Type B pancreatic cell (in vitro differentiated cells): Measurements from ENCODE around the gene ZNF682. TPM values are rescaled to one million over a fixed set of nuclear protein-coding genes. Genes with fewer than 3 reads are reported as not detected.
A peak's percentile ranks its signal among the peaks of the same experiment; 100 is the strongest.
"Not testable (repeated sequence)": the region's sequence is repeated elsewhere in the genome, so short reads cannot be mapped to it uniquely, and the experiment has no call there.

Experiments
- DNase-seq: peaks from one replicate; pipeline ENCODE4 v3.0.0; 2021; ENCODE audit warnings: mixed read lengths; ENCODE audit not compliant: unreplicated experiment; ENCODE audit errors: extremely low spot score
- H3K27ac Mint-ChIP-seq: 2 replicates; pipeline ENCODE4 v1.8.0; 2021; ENCODE audit warnings: mild to moderate bottlenecking, mixed read lengths
- H3K27me3 Mint-ChIP-seq: 2 replicates; pipeline ENCODE4 v1.8.0; 2021; ENCODE audit warnings: mixed read lengths
- H3K36me3 Mint-ChIP-seq: 2 replicates; pipeline ENCODE4 v1.8.0; 2021; ENCODE audit warnings: mixed read lengths
- H3K4me1 Mint-ChIP-seq: one replicate; pipeline ENCODE4 v1.8.0; 2021; ENCODE audit warnings: mixed read lengths; ENCODE audit not compliant: unreplicated experiment
- H3K4me3 Mint-ChIP-seq: 2 replicates; pipeline ENCODE4 v1.8.0; 2021; ENCODE audit warnings: mild to moderate bottlenecking, mixed read lengths
- H3K9me3 Mint-ChIP-seq: 2 replicates; pipeline ENCODE4 v1.8.0; 2021; ENCODE audit warnings: mixed read lengths
- CTCF ChIP-seq: fragments of 200-600 bp; sonication (generic); conservative IDR thresholded peaks from 2 replicates; pipeline ENCODE4 v1.5.0; 2021; ENCODE audit warnings: antibody characterized with exemption, mild to moderate bottlenecking
- total RNA-seq: library from RNA; stranded (reverse); gene quantifications from 2 replicates; pipeline ENCODE4 v1.2.1, GENCODE V29; 2021; ENCODE audit warnings: low replicate concordance

ZNF682 gene
- total RNA-seq, 1 donor from 2014 or later, result 16.2 TPM

GRCh38 chr19:20060282-20060681 lies 21.0 kb upstream of the ZNF682 start:
- Mint-ChIP-seq H3K4me1 (no peaks in the 10 kb centered on the region), H3K36me3 (no peaks in the 10 kb centered on the region), H3K9me3 (no peaks in the 10 kb centered on the region), H3K4me3 (no peak overlapping the region), H3K27ac (no peak overlapping the region), H3K27me3 (no peaks in the 10 kb centered on the region)
- no peak for DNase-seq
- TF ChIP-seq CTCF, result no peak

- H3K9me3 Mint-ChIP-seq, H3K4me1 Mint-ChIP-seq, H3K27me3 Mint-ChIP-seq, H3K4me3 Mint-ChIP-seq, H3K36me3 Mint-ChIP-seq, DNase-seq, H3K27ac Mint-ChIP-seq: not testable (repeated sequence)
Measured at GRCh38 chr19:20058738-20059137, 19.4 kb upstream of the ZNF682 start.

GRCh38 chr19:20051841-20052768 lies 12.8 kb upstream of the ZNF682 start:
- Mint-ChIP-seq H3K9me3 (no peaks in the 10 kb centered on the region), H3K4me3 (peak overlapping the region; percentile 99), H3K36me3 (no peaks in the 10 kb centered on the region), H3K4me1 (no peaks in the 10 kb centered on the region), H3K27ac (peak overlapping the region; percentile 96), H3K27me3 (no peaks in the 10 kb centered on the region)
- TF ChIP-seq CTCF, result peak; percentile 33
- peak; percentile 95 for DNase-seq

GRCh38 chr19:20045742-20046141 lies 6.4 kb upstream of the ZNF682 start:
- H3K9me3 Mint-ChIP-seq, H3K36me3 Mint-ChIP-seq, H3K4me1 Mint-ChIP-seq, H3K27me3 Mint-ChIP-seq, DNase-seq, H3K4me3 Mint-ChIP-seq, H3K27ac Mint-ChIP-seq: not testable (repeated sequence)

- no peak overlapping the region for H3K4me3 Mint-ChIP-seq
- H3K27ac Mint-ChIP-seq, result no peak overlapping the region
- no peak for TF ChIP-seq CTCF
- DNase-seq, result no peak
- no peaks in the 10 kb centered on the region for H3K9me3 Mint-ChIP-seq
- no peaks in the 10 kb centered on the region for H3K36me3 Mint-ChIP-seq
- H3K27me3 Mint-ChIP-seq, result peaks cover 4% of the 10 kb centered on the region
- no peaks in the 10 kb centered on the region for H3K4me1 Mint-ChIP-seq
Measured at GRCh38 chr19:20044663-20045062, 5.4 kb upstream of the ZNF682 start.

GRCh38 chr19:20038358-20039202 lies 725 bp downstream of the ZNF682 start:
- Mint-ChIP-seq H3K27ac (peak overlapping the region; percentile 94), H3K27me3 (no peaks in the 10 kb centered on the region), H3K4me1 (peaks cover 10% of the 10 kb centered on the region), H3K9me3 (no peaks in the 10 kb centered on the region), H3K36me3 (peaks cover 17% of the 10 kb centered on the region), H3K4me3 (peak overlapping the region; percentile 97)
- no peak for DNase-seq
- no peak for TF ChIP-seq CTCF
